ENCODE data around the gene FAH.

GRCh38 chr15:80177156-80177555 is 24.4 kb downstream of the FAH start:
- TF ChIP-seq POLR2A (IDR thresholded peaks at IDR 0.05; ENCODE audit: low read depth): no peak
- no peak for TF ChIP-seq CTCF (IDR thresholded peaks at IDR 0.05)
